Testis (tissue), 3 donors: ENCODE results near the gene MFSD2B. TPM values are rescaled to one million over a fixed set of nuclear protein-coding genes. Genes with fewer than 3 reads are reported as not detected.

Experiments used
- DNase-seq: peaks from one replicate; pipeline ENCODE4 v3.0.0-alpha.2; 2019
- H3K27ac ChIP-seq, 2 donors: fragments of 200-600 bp; sonication (generic); one replicate each; pipeline ENCODE4 v1.5.1; 2019
- H3K27me3 ChIP-seq: fragments of 200-600 bp; sonication (generic); one replicate; pipeline ENCODE4 v1.5.1; 2019
- H3K36me3 ChIP-seq: fragments of 200-600 bp; sonication (generic); one replicate; pipeline ENCODE4 v1.5.1; 2017; ENCODE audit warnings: low read depth; ENCODE audit errors: missing control alignments
- H3K4me1 ChIP-seq: fragments of 200-600 bp; sonication (generic); one replicate; pipeline ENCODE4 v1.5.1; 2019
- H3K4me3 ChIP-seq, 2 donors: fragments of 200-600 bp; sonication (generic); one replicate each; pipeline ENCODE4 v1.5.1; 2017 to 2019
- H3K9me3 ChIP-seq: fragments of 200-600 bp; sonication (generic); one replicate; pipeline ENCODE4 v1.5.1; 2017
- CTCF ChIP-seq, 3 experiments: fragments of 450-650 bp in 2 of 3; fragments of 200-600 bp in 1 of 3; sonication (generic) in 1 of 3; IDR thresholded peaks; one replicate each; pipeline ENCODE4 v1.5.1; 2016 to 2019; ENCODE audit warnings: antibody characterized with exemption in 3 of 3, mild to moderate bottlenecking in 2 of 3, moderate library complexity in 1 of 3
- POLR2A ChIP-seq: fragments of 450-650 bp; IDR thresholded peaks from one replicate; pipeline ENCODE4 v1.6.1; 2017; ENCODE audit warnings: antibody characterized with exemption, mild to moderate bottlenecking, moderate library complexity
- WGBS, 2 donors: methylation state at CpG; one replicate each; pipeline ENCODE4 v1.1.5; 2018; 5-methylcytosine and 5-hydroxymethylcytosine counted together
- intact Hi-C: fragments of 100-400 bp; cut with DNase I; formaldehyde crosslinking; loops from one replicate; pipeline ENCODE4 v1.15.1; 2023; ENCODE audit warnings: low total_unique reads
- polyA plus RNA-seq: library from polyadenylated mRNA; stranded (reverse); fragments of 350-450 nt; fragmentation: Illumina TruSeq; extraction: RNeasy Lipid Tissue Mini Kit (QIAGEN cat#74804); gene quantifications from one replicate; pipeline ENCODE4 v1.2.3, GENCODE V29; 2014; ENCODE audit warnings: low read depth, low replicate concordance; ENCODE audit not compliant: insufficient read depth
- total RNA-seq, 2 donors: library from RNA; depleted of rRNA; stranded (reverse); fragments of >200 nt; gene quantifications; one replicate each; pipeline ENCODE4 v1.2.3, GENCODE V29; 2016

Gene MFSD2B
- total and polyA plus RNA-seq, 3 donors from 2014 or later, result 0.39 to 0.94 (median 0.50) TPM

GRCh38 chr2:24018241-24018640, 8.4 kb downstream of the MFSD2B start:
- Histone ChIP-seq H3K9me3 (no peaks in the 10 kb centered on the region), H3K4me1 (no peaks in the 10 kb centered on the region), H3K27me3 (no peaks in the 10 kb centered on the region), H3K4me3 (no peak overlapping the region), H3K36me3 (no peaks in the 10 kb centered on the region), H3K27ac (no peak overlapping the region)
- intact Hi-C loops, result no loop called here
- no peak for DNase-seq
- WGBS, 2 donors, result 84 to 88% methylated on average over 9 of the region's 9 CpGs
- TF ChIP-seq POLR2A (no peak), CTCF (IDR thresholded peaks at IDR 0.05) (no peak)

- TF ChIP-seq CTCF (IDR thresholded peaks at IDR 0.05), result no peak
- no peak for TF ChIP-seq POLR2A
- H3K27me3 ChIP-seq, result no peaks in the 10 kb centered on the region
- no peaks in the 10 kb centered on the region for H3K36me3 ChIP-seq
- H3K27ac ChIP-seq, result no peak overlapping the region
- no peaks in the 10 kb centered on the region for H3K9me3 ChIP-seq
- H3K4me3 ChIP-seq, result no peak overlapping the region
- intact Hi-C loops, result no loop called here
- no peak for DNase-seq
- 83 to 93% methylated on average over 5 of the region's 5 CpGs for WGBS, 2 donors
- no peaks in the 10 kb centered on the region for H3K4me1 ChIP-seq
Measured at GRCh38 chr2:24019729-24020128, 9.8 kb downstream of the MFSD2B start.

GRCh38 chr2:24020244-24020643, 10.4 kb downstream of the MFSD2B start:
- intact Hi-C loops, result no loop called here
- Histone ChIP-seq H3K9me3 (no peaks in the 10 kb centered on the region), H3K27me3 (no peaks in the 10 kb centered on the region), H3K36me3 (no peaks in the 10 kb centered on the region), H3K4me3 (no peak overlapping the region), H3K27ac (no peak overlapping the region), H3K4me1 (no peaks in the 10 kb centered on the region)
- WGBS, 2 donors, result 69 to 84% methylated on average over 3 to 4 of the region's 4 CpGs
- TF ChIP-seq POLR2A, result no peak
- TF ChIP-seq CTCF (IDR thresholded peaks at IDR 0.05), result no peak
- DNase-seq, result no peak

GRCh38 chr2:24021122-24021998, 11.5 kb downstream of the MFSD2B start:
- TF ChIP-seq POLR2A, result no peak
- peak in 1 of 3 experiments; percentile 3 for TF ChIP-seq CTCF (IDR thresholded peaks at IDR 0.05)
- 81 to 91% methylated on average over 11 to 19 of the region's 19 CpGs for WGBS, 2 donors
- DNase-seq, result peak; percentile 14
- intact Hi-C loops, result no loop called here
- Histone ChIP-seq H3K27me3 (no peaks in the 10 kb centered on the region), H3K4me1 (no peaks in the 10 kb centered on the region), H3K36me3 (no peaks in the 10 kb centered on the region), H3K9me3 (no peaks in the 10 kb centered on the region), H3K27ac (no peak overlapping the region), H3K4me3 (no peak overlapping the region)
